ENCODE data around the gene CS. TPM values are rescaled to one million over a fixed set of nuclear protein-coding genes. Genes with fewer than 3 reads are reported as not detected.
A peak's percentile ranks its signal among the peaks of the same experiment; 100 is the strongest.

Gene CS
- total RNA-seq, 1 donor from 2014 or later = 67.4 TPM

DNA sequence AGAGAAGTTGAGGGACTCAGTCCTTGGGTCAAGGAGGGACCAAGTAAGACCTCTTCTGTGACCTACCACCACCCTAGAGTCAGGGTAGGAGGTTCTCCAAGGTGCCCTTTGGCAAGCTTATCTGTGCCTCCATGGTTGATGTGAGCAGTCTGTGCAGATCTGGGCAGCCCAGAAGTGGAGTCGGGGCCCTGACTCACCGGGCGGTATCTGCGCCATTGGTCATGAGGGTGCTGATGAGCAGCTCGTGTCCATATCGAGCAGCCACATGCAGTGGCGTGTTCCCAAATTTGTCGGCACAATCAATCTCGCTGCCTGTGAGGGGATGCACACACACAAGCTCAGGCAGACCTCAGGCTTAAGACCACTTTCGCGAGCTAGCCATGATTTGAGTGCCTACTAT, 47.0 kb downstream of the CS start:
- DNase-seq (ENCODE audit: low spot score) (no peak), ATAC-seq (no peak)

- DNase-seq (ENCODE audit: low spot score) (no peak), ATAC-seq (no peak)
Observed at GRCh38 chr12:56252649-56253048, 47.5 kb downstream of the CS start.

GRCh38 chr12:56248711-56249110, 51.4 kb downstream of the CS start:
- DNase-seq (ENCODE audit: low spot score) (no peak), ATAC-seq (no peak)

DNA sequence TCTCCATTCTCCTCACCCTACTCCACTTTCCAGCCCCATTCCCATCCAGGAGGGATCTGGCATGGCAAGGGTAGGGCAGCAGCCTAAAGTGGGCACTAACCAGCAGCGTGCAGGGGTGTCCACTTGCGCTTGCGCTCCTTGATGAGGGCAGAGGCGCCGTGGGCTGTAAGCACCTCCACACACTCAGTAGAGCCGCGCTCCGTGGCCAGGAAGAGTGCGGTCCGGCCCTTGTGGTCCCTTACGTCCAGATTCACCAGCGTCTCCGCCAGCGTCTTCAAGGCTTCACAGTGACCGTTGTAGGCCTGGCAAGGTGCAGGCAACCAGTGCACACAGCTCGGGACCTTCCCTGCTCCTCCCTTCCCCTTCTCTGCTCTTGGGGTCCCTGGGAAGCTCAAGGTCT, 52.2 kb downstream of the CS start:
- ATAC-seq (no peak), DNase-seq (ENCODE audit: low spot score) (no peak)

DNA sequence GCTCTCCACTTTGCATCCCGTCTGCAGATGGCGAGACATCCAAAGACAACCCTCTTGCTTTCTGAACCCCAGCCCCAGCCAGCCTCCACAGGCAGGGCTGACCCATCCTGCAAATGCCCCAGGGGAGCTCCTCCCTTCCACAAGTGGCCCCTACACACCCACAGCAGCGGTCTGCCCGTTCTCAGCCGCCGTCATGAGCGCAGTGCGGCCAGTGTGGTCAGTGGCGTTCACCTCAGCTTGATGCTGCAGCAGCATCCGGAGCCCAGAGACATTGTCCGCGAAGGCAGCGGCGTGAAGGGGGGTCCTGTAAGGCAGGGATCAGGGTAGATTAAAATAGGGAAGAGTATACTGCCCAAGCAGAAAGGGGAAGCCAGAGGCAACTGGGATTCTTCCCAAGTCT, 55.6 kb downstream of the CS start:
- ATAC-seq (no peak), DNase-seq (ENCODE audit: low spot score) (no peak)

GRCh38 chr12:56243731-56244181, 56.4 kb downstream of the CS start:
- DNase-seq (ENCODE audit: low spot score) (no peak), ATAC-seq (peak; percentile 37)

- DNase-seq (ENCODE audit: low spot score) (no peak), ATAC-seq (no peak)
Observed at GRCh38 chr12:56242986-56243385, 57.1 kb downstream of the CS start.

DNA sequence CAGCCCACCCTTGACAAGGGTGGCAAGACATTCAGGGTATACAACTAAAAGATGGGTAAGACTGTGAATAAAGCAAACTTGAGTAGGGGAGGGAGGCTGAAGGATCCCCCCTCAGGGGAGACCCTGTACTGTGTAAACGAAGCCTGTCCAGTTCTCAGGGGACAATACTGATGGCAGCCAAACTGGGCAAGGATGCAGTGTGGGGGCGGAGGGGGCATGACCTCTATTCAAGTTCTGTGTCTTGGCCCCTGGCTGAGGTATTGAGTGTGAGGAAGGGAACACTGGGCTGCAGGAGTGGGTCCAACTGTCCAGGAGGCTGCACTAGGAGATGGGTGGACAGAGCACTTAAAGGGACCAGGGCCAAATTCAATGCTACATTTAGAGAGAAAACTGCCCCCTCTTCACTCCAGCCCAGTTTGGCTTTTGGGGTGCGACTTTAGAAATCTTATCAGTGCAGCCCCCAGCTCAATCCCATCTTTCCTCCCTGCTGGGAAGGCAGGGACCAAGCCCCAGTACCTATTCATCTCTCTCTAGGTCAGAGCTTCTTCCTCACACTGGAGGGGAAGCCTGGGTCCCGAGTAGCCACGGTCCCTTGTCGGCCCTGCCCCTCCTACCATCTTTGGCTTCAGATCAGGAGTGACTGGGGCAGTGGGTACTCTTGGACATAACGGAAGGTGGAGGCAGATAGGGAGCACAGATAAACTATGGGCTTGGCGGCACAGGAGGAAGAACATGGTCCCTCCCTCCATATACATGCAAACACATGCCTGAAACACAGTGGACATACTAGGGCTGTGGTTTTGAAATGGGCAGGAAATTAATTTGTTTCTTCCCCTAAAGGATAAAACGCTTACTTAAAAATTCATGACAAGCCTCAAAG, 58.5 kb downstream of the CS start:
- ATAC-seq = no peak
- no peak for DNase-seq (ENCODE audit: low spot score)

GRCh38 chr12:56237552-56237951, 62.6 kb downstream of the CS start:
- ATAC-seq (no peak), DNase-seq (ENCODE audit: low spot score) (no peak)

DNA sequence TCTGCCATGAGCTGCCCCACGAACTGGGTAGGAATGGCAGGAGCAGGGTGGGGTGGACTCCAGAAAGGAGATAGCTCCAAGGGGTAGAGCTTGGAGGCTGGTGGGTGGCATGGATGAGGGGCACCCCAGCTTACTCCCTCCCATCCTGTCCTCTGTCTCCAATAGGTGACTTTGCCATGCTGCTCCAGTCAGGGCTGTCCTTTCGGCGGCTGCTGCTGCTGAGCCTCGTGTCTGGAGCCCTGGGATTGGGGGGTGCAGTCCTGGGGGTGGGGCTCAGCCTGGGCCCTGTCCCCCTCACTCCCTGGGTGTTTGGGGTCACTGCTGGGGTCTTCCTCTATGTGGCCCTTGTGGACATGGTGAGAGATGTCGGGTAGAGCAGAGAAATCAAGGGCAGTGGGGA, 63.1 kb downstream of the CS start:
- no peak for ATAC-seq

DNA sequence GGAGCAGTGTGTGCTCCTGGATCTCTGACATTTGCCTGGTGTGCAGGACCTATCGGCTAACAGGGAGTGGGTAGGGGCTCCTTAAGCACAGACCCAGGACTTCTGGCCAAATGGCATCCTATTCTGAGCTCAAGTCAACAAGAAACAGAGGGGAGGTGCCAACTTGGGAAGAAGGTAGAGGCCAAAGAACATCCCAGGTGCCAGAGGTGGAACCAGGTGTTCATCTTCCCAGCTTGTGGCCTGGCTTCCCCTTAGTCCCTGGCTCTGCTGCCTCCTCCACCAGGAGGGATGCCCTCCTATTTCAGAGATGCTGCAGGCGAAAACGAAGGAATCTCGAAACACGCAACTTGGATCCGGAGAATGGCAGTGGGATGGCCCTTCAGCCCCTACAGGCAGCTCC, 64.0 kb downstream of the CS start:
- ATAC-seq (no peak), DNase-seq (ENCODE audit: low spot score) (no peak)

More for the DNA sequence above, 63.1 kb downstream of the CS start:
- no peak for DNase-seq (ENCODE audit: low spot score)

DNA sequence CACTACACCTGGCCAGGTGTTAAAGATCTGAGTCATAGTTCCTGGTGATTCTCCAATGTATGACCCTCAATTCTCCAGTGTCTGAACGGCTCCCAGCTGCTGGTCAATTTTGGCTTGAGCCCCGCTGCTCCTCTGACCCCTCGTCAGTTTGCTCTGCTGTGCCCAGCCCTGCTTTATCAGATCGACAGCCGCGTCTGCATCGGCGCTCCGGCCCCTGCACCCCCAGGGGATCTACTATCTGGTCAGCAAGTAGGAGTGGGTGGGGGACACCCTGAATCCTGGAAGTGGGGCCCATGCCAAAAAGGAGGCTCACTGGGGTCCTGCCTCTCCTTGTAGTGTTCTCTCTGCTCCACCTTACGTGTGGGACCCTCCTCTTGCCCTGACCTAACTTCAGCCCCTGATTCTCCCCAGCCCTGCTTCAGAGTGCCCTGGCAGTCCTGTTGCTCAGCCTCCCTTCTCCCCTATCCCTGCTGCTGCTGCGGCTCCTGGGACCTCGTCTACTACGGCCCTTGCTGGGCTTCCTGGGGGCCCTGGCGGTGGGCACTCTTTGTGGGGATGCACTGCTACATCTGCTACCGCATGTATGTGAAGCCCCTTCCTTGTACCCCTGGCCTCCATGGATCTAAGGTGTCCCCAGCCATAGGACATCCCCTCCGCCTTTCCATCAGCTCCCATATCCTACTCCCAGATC, 65.2 kb downstream of the CS start:
- ATAC-seq (peak; percentile 3), DNase-seq (ENCODE audit: low spot score) (no peak)

GRCh38 chr12:56231184-56231582, 68.9 kb downstream of the CS start:
- no peak for DNase-seq (ENCODE audit: low spot score)

GRCh38 chr12:56230432-56231183, 69.5 kb downstream of the CS start:
- DNase-seq (ENCODE audit: low spot score) (peak; percentile 89), ATAC-seq (peak; percentile 95)

More at GRCh38 chr12:56231184-56231582, 68.9 kb downstream of the CS start:
- no peak for ATAC-seq

GRCh38 chr12:56229916-56230431, 70.2 kb downstream of the CS start, which contains the start of gene SLC39A5:
Gene SLC39A5, plus strand, starts transcription at chr12:56230051. Its CDS starts 1,224 bp downstream, at chr12:56231275.
- no peak for DNase-seq (ENCODE audit: low spot score)
- peak; percentile 68 for ATAC-seq

DNA sequence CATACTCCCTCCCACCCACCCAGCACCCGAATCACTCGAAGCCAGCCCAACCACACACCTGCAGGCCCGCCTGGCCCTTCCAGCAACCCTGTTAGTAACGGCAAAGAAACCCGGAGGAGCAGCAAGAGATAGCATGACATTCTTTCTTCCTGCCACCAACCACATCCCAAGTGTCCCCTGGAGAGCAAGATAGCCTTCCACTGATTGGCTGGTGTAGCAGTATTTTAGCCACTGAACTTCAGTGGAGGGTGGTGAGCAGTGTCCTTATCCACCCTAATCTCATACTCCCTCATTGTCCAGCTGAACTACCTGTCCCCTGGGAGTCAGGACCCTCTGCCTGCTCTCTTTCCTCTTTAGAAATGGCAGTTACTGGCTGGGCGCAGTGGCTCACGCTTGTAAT, 71.0 kb downstream of the CS start:
- DNase-seq (ENCODE audit: low spot score) = no peak
- no peak for ATAC-seq

- ATAC-seq (no peak), DNase-seq (ENCODE audit: low spot score) (no peak)
Observed at GRCh38 chr12:56224954-56225353, 75.2 kb downstream of the CS start.

GRCh38 chr12:56224102-56224701, 75.9 kb downstream of the CS start, which contains the start of gene NABP2:
Gene NABP2, plus strand, starts transcription at chr12:56224342. Its CDS starts 515 bp downstream, at chr12:56224857.
- DNase-seq (ENCODE audit: low spot score) (peak; percentile 98), ATAC-seq (peak; percentile 83)

- ATAC-seq (no peak), DNase-seq (ENCODE audit: low spot score) (no peak)
Observed at GRCh38 chr12:56223571-56224101, 76.5 kb downstream of the CS start.

DNA sequence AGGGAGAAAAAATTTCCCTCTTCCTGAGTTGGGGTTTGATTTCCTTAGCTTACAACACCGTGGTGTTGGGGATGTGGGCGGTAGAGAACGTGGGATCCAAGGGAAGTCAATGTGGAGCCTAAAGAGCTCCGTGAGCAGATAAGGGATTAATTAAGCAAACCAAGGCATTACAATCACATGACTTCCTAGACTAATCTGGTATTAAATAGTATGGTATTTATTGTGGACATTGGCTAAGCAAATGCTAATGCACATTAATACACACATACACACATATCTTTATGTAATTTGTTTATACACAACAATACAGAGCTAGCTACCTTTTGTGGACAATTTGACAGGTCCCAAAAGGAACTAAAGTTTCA, 77.6 kb downstream of the CS start:
- ATAC-seq (no peak), DNase-seq (ENCODE audit: low spot score) (no peak)
